A549 (cell line): Measurements from ENCODE around the gene MOGAT2.

Source experiments
- CHD2 ChIP-seq: fragments of 150-350 bp; IDR thresholded peaks from 2 replicates; pipeline ENCODE4 v1.6.1; 2014; ENCODE audit warnings: low read length; ENCODE audit not compliant: partially characterized antibody
- EP300 ChIP-seq, 2 experiments: fragments of >200 bp; sonication (Bioruptor Twin); formaldehyde crosslinking; IDR thresholded peaks; 2 replicates in 1 of 2; 3 replicates in 1 of 2; pipeline ENCODE4 v1.6.1; 2016 to 2017
- FOSL2 ChIP-seq, 2 experiments: fragments of 450-650 bp in 1 of 2; fragments of >200 bp in 1 of 2; sonication (Bioruptor Twin) in 1 of 2; formaldehyde crosslinking; IDR thresholded peaks; 2 replicates each; pipeline versions ENCODE4 v1.5.0 to v1.6.1; 2016 to 2020; ENCODE audit warnings: mild to moderate bottlenecking in 1 of 2, moderate library complexity in 1 of 2
- HDAC2 ChIP-seq: fragments of 200-600 bp; sonication (generic); IDR thresholded peaks from 2 replicates; pipeline ENCODE4 v1.6.1; 2016
- HOXA7 ChIP-seq: fragments of 250-450 bp; sonication (Bioruptor Pico); IDR thresholded peaks from 2 replicates; pipeline ENCODE4 v1.5.0; 2020; ENCODE audit warnings: mild to moderate bottlenecking, moderate library complexity
- KDM1A ChIP-seq: fragments of 200-600 bp; sonication (generic); IDR thresholded peaks from 2 replicates; pipeline ENCODE4 v1.6.1; 2016; ENCODE audit warnings: low read depth, mild to moderate bottlenecking
- MAFK ChIP-seq: fragments of 450-650 bp; IDR thresholded peaks from 2 replicates; pipeline ENCODE4 v1.6.1; 2014; ENCODE audit not compliant: partially characterized antibody
- POLR2A ChIP-seq: IDR thresholded peaks from 2 replicates; pipeline ENCODE4 v1.6.1; 2012; ENCODE audit warnings: mild to moderate bottlenecking, low read length
- RARB ChIP-seq: fragments of 250-450 bp; sonication (Bioruptor Pico); IDR thresholded peaks from 2 replicates; pipeline ENCODE4 v1.8.0; 2021; ENCODE audit warnings: mild to moderate bottlenecking, moderate library complexity
- ZSCAN20 ChIP-seq: fragments of 250-450 bp; sonication (Bioruptor Pico); IDR thresholded peaks from 2 replicates; pipeline ENCODE4 v1.8.0; 2022; ENCODE audit warnings: mild to moderate bottlenecking, moderate library complexity
- TF ChIP-seq, protein P1 (sequence below): fragments of >200 bp; sonication (Bioruptor Twin); formaldehyde crosslinking; IDR thresholded peaks from 3 replicates; pipeline ENCODE4 v1.5.1; 2016
- TF ChIP-seq, protein P2 (sequence below): fragments of 200-600 bp; sonication (generic); IDR thresholded peaks from 2 replicates; pipeline ENCODE4 v1.6.1; 2016; ENCODE audit warnings: antibody characterized with exemption, mild to moderate bottlenecking, moderate library complexity
- TF ChIP-seq, protein P3 (sequence below): IDR thresholded peaks from 2 replicates; pipeline ENCODE4 v1.6.1; 2012
- TF ChIP-seq, protein P4 (sequence below): IDR thresholded peaks from 2 replicates; pipeline ENCODE4 v1.6.1; 2012

DNA sequence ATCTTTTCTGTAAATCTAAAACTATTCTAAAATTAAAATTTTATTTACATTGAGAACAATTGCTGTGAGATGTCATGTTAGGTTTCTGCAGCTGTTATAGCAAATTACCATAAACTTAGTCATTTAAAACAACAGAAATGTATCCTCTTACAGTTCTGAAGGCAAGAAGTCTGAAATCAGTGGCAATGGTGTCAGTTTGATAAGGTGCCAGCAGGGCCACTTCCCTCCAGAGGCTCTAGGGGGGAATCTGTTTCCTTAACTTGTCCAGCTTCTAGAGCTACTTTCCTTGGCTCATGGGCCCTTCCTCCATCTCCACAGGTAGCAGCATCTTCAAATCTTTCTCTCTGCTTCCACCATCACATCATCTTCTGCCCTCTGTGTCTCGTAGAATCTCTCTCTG lies 23.0 kb downstream of the MOGAT2 start:
- TF ChIP-seq, protein P1, sequence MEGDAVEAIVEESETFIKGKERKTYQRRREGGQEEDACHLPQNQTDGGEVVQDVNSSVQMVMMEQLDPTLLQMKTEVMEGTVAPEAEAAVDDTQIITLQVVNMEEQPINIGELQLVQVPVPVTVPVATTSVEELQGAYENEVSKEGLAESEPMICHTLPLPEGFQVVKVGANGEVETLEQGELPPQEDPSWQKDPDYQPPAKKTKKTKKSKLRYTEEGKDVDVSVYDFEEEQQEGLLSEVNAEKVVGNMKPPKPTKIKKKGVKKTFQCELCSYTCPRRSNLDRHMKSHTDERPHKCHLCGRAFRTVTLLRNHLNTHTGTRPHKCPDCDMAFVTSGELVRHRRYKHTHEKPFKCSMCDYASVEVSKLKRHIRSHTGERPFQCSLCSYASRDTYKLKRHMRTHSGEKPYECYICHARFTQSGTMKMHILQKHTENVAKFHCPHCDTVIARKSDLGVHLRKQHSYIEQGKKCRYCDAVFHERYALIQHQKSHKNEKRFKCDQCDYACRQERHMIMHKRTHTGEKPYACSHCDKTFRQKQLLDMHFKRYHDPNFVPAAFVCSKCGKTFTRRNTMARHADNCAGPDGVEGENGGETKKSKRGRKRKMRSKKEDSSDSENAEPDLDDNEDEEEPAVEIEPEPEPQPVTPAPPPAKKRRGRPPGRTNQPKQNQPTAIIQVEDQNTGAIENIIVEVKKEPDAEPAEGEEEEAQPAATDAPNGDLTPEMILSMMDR: no peak
- TF ChIP-seq RARB (CRISPR knock-in tag) (no peak), POLR2A (no peak), EP300 (IDR thresholded peaks at IDR 0.05) (no peak), HDAC2 (no peak), HOXA7 (CRISPR knock-in tag) (no peak), MAFK (no peak), FOSL2 (IDR thresholded peaks at IDR 0.05) (no peak), FOSL2 (CRISPR knock-in tag; IDR thresholded peaks at IDR 0.05) (no peak), CHD2 (no peak), ZSCAN20 (CRISPR knock-in tag) (no peak), KDM1A (no peak)
- TF ChIP-seq, protein P2, sequence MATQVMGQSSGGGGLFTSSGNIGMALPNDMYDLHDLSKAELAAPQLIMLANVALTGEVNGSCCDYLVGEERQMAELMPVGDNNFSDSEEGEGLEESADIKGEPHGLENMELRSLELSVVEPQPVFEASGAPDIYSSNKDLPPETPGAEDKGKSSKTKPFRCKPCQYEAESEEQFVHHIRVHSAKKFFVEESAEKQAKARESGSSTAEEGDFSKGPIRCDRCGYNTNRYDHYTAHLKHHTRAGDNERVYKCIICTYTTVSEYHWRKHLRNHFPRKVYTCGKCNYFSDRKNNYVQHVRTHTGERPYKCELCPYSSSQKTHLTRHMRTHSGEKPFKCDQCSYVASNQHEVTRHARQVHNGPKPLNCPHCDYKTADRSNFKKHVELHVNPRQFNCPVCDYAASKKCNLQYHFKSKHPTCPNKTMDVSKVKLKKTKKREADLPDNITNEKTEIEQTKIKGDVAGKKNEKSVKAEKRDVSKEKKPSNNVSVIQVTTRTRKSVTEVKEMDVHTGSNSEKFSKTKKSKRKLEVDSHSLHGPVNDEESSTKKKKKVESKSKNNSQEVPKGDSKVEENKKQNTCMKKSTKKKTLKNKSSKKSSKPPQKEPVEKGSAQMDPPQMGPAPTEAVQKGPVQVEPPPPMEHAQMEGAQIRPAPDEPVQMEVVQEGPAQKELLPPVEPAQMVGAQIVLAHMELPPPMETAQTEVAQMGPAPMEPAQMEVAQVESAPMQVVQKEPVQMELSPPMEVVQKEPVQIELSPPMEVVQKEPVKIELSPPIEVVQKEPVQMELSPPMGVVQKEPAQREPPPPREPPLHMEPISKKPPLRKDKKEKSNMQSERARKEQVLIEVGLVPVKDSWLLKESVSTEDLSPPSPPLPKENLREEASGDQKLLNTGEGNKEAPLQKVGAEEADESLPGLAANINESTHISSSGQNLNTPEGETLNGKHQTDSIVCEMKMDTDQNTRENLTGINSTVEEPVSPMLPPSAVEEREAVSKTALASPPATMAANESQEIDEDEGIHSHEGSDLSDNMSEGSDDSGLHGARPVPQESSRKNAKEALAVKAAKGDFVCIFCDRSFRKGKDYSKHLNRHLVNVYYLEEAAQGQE: no peak
- TF ChIP-seq, protein P3, sequence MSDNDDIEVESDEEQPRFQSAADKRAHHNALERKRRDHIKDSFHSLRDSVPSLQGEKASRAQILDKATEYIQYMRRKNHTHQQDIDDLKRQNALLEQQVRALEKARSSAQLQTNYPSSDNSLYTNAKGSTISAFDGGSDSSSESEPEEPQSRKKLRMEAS: no peak
- TF ChIP-seq, protein P4, sequence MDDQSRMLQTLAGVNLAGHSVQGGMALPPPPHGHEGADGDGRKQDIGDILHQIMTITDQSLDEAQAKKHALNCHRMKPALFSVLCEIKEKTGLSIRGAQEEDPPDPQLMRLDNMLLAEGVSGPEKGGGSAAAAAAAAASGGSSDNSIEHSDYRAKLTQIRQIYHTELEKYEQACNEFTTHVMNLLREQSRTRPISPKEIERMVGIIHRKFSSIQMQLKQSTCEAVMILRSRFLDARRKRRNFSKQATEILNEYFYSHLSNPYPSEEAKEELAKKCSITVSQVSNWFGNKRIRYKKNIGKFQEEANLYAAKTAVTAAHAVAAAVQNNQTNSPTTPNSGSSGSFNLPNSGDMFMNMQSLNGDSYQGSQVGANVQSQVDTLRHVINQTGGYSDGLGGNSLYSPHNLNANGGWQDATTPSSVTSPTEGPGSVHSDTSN: no peak
